LoVo (cell line): Measurements from ENCODE around the gene ANO8.
"Not testable (repeated sequence)": the region's sequence is repeated elsewhere in the genome, so short reads cannot be mapped to it uniquely, and the experiment has no call there.

Experiments used
- DNase-seq: peaks from one replicate; pipeline ENCODE4 v3.0.0-alpha.2; 2016; ENCODE audit warnings: low spot score

ANO8 gene

GRCh38 chr19:17334414-17335409 lies at the start of gene ANO8:
TSS of gene ANO8 (minus strand) at chr19:17334855. CDS start at chr19:17334670, 185 bp downstream.
- DNase-seq, result peak; percentile 93

GRCh38 chr19:17380426-17381138 lies 45.9 kb upstream of the ANO8 start:
- DNase-seq, result no peak

- no peak for DNase-seq
Observed at GRCh38 chr19:17379221-17379631, 44.6 kb upstream of the ANO8 start.

- no peak for DNase-seq
Observed at GRCh38 chr19:17378271-17378670, 43.6 kb upstream of the ANO8 start.

- no peak for DNase-seq
Observed at GRCh38 chr19:17376935-17377600, 42.4 kb upstream of the ANO8 start, which contains the start of gene PLVAP. TSS of gene PLVAP (minus strand) at chr19:17377342. CDS start at chr19:17377288, 54 bp downstream.

- DNase-seq, result no peak
Observed at GRCh38 chr19:17370026-17370587, 35.5 kb upstream of the ANO8 start.

- DNase-seq, result no peak
Observed at GRCh38 chr19:17365361-17365760, 30.7 kb upstream of the ANO8 start.

GRCh38 chr19:17363852-17364605 lies 29.4 kb upstream of the ANO8 start:
- not testable (repeated sequence) for DNase-seq

GRCh38 chr19:17359905-17360800 lies 25.5 kb upstream of the ANO8 start:
- DNase-seq, result no peak

GRCh38 chr19:17358395-17358794 lies 23.7 kb upstream of the ANO8 start:
- DNase-seq, result no peak

- DNase-seq, result no peak
Observed at GRCh38 chr19:17357724-17358123, 23.1 kb upstream of the ANO8 start.

- no peak for DNase-seq
Observed at GRCh38 chr19:17357078-17357666, 22.5 kb upstream of the ANO8 start.

GRCh38 chr19:17353386-17353785 lies 18.7 kb upstream of the ANO8 start:
- no peak for DNase-seq

- no peak for DNase-seq
Observed at GRCh38 chr19:17352608-17353280, 18.1 kb upstream of the ANO8 start.

- DNase-seq, result no peak
Observed at GRCh38 chr19:17351815-17352435, 17.3 kb upstream of the ANO8 start.

GRCh38 chr19:17348700-17349099 lies 14.0 kb upstream of the ANO8 start:
- DNase-seq, result peak; percentile 4

GRCh38 chr19:17347877-17348276 lies 13.2 kb upstream of the ANO8 start:
- DNase-seq, result no peak

GRCh38 chr19:17347361-17347760 lies 12.7 kb upstream of the ANO8 start:
- DNase-seq, result no peak
